Measurements from ENCODE around the gene SNRPB.

SNRPB gene

DNA sequence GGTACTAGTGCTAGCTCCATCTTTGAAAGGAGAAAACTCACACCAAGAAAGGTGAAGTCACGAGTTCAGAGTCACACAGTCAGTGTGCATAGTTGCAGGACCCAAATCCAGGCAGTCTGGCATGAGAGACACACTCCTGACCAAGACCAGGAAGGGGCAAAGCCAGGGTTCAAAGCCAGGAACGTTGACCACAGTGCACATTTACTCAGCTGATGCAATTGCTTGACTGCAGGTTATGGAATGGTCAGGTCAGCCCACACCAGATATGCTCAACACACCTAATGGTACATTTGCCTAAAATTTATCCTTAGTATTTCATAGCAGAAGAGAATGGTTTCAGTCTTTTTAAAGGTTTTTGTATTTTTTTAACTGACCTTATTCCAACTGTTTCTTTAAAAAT lies 52.2 kb downstream of the SNRPB start:
- no peak for DNase-seq

DNA sequence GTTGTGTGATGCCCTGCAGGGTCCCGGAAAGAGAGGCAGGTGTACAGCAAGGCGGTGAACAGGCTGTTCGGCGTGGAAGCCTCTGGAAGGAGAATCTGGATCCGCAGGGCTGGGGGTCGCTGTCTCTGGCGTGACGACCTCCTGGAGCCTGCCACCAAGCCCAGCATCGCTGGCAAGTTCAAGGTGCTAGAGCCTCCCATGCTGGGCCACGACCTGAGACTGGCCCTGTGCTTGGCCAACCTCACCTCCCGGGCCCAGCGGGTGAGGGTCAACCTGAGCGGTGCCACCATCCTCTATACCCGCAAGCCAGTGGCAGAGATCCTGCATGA lies 53.4 kb downstream of the SNRPB start:
- DNase-seq, result no peak

DNA sequence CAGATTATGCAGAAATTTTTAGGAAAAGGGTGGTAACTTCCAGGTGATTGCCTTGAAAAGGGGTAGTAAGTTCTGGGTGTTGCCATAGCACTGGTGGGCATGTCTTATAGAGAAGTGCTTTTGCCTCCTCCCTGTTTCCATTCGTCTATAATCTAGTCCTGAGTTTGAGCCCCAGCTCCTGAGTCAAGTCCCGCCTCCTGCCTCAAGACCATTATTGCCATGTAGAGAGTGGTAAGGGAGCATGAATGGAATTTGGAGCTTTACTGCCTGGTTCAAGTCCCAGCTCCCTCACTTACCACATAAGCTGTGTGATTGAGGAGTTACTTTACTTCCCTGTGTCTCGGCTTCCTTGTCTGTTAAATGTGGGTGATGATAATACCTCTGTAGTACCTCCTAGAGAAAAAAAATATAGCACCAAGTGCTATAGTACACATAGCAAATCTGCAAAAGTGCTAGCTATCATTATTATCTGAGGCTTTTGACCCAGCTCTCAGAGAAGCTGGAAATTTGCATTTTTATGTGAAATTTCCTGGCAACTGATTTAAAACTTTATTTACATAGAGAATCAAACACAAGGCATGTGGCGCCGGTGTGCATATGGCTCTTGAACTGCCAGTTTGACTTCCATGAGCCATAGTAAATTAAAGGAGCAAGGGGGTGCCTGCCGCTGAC lies 53.9 kb downstream of the SNRPB start:
- no peak for DNase-seq

Measured in CD4-positive, alpha-beta T cell treated with Interleukin-4 for 1 hour (primary cell).